Stimulated activated naive CD8-positive, alpha-beta T cell treated with anti-CD3 and anti-CD28 coated beads, Interleukin-15, Interleukin-2, amounts not matched to agents 100 U/mL and 50 U/mL, for 24 hours (primary cell): ENCODE data around the gene LPP.

Source experiments
- ATAC-seq: fragments of 150-1000 bp; cut with Tn5 transposase; one replicate; pipeline ENCODE4 v1.10.0; 2021
- DNase-seq: peaks from one replicate; pipeline ENCODE4 v3.0.0; 2021

Gene LPP

DNA sequence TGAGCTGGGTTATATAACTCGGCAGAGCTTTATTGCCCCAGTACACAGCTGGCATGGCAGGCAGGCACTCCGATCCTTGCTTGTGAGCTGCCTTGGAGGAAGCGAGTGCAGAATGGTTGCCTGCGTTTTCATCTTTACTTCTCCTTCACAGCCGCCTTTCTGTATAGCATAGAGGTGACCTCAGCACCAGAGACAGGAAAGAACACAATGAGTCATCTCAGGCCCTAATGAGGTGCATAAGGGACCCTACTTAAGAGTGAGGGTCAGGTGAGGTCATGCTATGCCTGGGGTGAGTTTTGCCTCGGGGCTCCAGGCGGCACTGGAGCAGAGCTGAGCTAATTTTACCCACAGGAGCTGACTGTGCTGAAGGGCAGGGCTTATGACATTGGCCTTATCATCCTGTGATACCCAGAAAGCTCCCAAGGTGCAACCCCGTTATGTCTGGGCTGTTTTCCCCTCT is 43.5 kb downstream of the LPP start:
- no peak for DNase-seq
- ATAC-seq = peak; percentile 61

DNA sequence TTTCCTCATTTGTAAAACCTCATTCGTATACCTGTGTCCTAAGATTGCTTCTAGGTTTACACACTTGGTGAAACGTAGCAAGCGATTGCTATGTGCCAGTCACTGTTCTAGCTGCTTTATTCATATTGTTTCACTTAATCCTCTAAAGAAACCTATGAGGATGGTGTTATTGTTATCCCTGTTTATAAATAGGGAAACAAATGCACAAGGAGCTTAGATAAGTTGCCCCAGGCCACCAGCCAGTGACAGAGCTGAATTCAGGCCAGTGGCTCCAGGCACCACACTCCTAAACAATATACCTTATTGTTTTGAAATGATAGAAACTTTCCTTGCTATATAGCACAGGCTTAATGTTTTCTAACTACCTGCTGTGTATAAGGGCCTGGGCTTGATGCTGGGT is 44.0 kb downstream of the LPP start:
- no peak for ATAC-seq
- no peak for DNase-seq

DNA sequence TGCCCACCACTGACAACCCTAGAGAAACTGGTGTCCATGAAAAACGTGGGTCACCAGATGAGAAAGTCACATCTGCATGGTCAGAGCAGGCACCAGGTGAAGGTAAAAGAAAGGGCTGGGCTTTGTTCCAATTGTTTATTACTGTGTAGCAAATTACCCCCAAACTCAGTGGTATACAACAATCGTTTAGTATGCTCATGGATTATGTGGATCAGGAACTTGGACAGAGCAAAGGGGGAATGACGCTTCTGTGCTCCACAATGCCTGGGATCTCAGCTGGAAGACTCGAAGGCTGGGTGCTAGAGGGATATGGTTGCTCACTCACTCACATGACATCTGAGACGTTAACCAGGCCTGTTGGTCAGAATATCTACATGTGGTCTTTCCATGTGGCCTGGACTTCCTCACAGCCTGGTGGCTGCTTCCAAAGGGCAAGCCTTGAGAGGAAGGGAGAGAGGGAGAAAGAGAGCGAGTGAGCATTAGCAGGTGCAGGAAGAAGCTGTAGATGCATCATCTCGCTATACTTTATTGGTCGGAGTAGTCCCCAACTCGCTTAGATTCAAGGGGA is 44.9 kb downstream of the LPP start:
- DNase-seq (no peak), ATAC-seq (no peak)

DNA sequence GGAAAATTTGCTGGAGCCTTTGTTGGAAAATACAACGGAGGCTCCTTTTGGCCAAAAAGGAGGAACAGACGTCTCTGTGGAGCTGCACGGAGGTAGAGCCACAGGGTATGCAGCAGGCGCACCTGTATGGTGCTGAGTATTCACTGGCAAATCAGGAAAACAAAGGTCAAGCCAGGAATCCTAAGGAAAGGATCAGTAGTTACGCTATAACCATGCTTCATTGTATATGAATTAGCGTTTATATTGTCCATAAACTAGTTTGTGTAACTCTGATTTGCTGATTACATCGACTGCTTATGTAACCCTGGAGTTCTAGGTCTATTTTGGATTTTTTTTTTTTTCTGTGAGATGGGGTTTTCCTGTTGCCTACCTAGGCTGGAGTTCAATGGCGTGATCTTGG is 45.4 kb downstream of the LPP start:
- no peak for DNase-seq
- ATAC-seq = no peak

DNA sequence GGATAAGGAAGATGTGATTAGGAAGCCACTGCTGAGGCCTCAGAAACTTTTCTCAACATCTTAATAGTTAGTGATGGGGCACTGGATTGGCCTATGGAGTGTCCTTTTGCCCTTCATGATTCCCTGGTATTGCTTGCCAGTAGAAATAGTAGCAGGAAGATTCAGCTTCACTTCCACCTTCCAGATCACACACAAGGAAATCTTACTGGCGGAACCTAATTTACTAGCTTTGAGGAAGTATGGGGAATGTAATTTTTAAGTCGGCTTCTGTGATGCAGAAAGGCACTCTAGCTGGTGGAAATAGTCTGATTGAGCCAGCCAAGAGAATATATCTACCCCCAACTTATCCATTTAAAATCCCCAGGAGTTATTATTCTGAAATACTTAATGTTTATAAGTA is 46.5 kb downstream of the LPP start:
- DNase-seq = no peak
- no peak for ATAC-seq

DNA sequence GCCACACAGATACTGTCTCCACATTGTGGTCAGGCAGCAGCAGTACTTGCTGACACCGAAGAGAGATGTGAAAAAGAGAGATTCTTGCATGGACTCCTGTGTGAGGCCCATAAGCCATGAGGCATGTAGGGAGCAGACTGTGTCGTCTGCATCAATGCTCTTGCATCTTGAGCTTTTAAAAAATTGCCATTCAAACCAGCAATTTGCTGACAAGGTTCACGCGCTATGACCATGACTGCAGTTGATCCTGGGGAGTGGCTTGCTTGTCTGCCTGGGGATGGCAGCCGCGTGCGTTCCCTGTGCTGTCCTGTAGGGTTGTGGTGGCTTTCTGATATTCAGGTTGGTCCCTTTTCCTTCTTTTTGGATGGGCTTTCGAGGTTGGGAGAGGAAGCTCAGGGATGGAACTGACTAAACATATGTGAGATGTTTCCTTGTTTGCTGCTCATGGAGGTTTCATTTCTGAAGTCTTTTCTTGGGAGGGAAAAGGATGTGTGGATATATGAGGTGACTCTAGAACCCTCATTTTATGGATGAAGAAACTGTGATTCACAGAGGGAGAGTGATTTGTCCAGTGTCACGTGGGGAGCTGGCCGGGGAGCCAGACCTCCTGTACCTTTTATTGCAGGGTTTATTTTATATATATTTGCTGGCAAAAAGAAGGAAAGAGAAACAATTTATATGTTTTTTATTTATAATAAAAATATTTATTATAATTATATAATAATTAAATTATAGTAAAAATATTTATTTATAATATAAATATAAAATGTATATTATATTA is 48.6 kb downstream of the LPP start:
- ATAC-seq (no peak), DNase-seq (no peak)

DNA sequence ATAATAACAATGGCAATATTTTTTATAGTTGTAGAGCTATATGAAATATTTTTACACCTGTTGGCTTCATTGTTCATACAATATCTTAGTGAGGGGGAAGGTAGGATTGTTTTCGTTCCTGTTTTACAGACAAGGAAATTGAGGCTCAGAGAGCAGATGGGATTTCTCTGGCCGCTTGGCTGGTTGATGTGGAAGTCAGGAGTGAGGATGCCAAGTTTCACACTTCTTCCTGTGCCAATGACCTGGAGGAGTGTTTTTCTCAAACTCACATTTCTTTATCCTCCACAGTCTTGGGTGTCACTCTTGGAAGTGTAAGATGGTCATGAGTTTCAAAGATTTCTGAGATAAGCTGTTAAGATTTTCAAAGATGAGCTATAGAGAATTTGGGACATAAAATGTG is 50.6 kb downstream of the LPP start:
- ATAC-seq = no peak
- DNase-seq = no peak

DNA sequence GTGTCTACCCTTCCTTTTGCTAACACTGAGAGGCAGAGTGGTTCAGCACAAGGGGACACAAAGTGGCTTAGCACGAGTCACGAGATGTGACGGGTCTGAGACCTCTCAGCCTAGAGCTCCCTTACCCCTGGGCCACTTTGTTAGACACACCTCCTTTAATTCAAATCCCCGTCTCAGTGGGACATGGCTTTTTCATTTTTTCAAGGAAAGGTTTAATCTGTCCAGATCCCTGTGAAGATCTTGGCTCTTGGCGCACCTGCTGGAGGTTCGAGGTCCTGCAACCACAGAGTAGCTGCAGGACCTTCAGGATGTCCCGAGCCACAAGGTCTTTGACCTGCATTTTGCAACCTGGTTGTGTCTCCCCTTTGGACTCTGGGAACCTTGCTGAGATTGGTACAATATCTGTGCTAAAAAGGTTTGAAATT is 52.0 kb downstream of the LPP start:
- ATAC-seq = no peak
- DNase-seq = no peak

DNA sequence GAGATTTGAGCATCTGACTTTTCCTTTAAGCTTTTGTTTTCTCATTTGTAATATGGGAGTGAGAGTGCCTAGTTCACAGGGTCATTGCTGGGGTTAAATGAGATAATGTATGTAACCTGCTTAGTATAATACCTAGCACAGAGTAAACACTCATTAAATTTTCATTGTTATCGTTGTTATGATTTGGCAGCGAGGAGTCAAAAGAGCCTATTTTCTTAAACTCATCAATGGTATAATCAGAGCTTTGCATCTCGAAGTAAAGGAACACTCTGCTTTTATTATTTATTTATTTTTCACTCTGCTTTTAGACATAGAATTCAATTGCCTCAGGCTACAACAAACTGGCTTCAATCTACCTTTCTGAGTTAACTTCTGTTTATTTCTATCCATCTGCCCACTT is 52.8 kb downstream of the LPP start:
- no peak for ATAC-seq
- DNase-seq = no peak

DNA sequence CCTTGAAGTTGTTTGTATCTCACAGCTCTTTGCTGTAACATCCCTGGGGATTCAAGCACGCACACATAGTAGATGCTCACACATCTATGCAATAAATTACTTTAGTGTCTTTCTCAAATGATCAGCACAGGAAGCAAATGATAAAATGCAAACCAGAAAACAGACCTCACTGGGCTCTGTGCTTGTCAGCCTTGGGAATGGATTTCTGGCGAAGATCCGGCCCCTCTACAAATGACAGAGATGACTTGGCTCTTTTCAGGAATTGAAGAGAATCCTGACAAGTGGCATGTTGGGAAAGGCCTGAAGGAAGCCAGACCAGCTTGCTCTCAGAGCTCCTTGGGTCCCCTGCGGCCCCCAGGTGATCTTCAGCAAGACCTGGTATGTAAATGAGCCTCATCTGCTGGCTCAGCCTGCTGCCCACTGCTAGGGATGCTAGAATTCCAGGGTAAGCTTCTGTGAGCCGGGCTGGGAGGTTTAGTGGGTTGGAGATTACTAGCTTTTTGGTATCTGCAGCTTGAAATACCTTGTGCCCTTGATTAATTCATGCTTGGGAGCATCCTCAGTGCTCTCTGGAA is 54.1 kb downstream of the LPP start:
- DNase-seq (no peak), ATAC-seq (no peak)

DNA sequence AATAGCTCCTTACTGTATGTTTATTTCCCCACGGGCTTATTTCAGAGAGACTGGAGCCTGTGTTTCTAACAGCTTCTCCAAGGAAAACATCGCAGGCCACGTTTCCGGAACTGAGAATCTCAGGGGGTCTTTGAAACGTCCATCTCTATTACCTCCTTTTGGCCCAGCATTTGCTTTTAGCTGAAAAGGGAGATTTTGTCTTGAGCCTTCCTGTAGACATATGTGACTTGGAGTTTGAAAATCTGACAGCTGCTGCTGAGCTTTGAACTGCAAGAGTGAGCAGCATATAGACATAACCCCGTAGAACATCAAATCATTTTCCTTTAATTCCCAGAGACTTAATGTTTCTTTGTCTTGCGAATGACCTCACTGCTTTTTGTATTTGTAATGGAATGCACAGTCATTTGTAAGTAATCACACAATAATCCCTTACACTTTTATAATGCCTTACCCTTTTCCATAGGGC is 54.6 kb downstream of the LPP start:
- ATAC-seq (no peak), DNase-seq (no peak)

DNA sequence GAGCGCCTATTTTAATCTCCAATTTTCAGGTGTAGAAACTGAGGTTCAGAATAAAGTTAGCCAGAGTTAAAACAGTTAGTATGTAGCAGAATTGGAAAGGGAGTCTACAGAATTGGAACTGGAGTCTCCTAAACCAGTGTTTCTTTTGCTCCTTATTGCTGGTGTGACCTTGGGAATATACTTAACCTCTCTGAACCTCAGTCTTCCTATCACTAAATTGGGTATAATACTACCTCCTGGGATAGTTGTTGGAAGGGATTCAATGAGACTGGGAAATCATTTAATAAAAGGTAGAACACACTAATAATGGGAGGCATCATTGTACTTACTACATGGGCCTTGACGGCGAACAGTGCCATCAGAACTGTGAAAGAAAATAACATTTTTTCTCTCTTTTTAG is 55.1 kb downstream of the LPP start:
- ATAC-seq = no peak
- DNase-seq = no peak

DNA sequence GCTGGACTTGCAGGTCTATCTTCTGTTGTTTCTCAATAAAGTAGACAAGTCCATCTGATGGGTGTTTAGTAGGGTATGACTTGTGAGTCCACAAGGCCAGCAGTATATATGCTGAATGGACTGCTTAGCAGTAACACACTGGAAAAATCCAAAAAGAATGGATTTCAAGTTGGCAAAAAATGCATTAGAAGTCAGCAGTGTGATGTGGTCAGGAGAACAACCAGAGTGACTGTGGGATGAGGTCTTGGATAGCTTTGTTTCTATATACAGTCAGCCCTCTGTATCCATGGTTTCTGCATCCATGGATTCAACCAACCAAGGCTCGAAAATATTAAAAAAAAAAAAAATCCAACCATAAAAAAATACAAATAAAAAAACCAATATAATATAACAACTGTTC is 55.8 kb downstream of the LPP start:
- DNase-seq = no peak
- no peak for ATAC-seq

DNA sequence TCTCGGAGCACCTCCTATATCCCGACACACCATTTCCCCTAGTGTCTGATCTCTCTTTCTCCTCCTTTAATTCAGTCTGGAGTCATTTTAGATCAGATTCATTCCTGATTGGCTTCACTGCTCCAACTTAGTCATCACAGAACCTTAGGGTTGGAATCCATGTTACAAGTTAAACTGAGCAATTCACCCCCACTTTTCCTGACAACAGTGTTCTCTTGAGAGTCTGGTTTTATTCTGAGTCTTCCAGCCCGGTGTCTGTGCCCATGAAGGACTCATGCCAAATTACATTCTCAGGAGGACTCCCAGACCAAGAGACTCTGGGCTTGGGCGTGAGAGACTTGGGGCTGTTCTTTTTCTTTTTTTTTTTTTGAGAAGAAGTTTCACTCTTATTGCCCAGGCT is 57.5 kb downstream of the LPP start:
- DNase-seq = no peak
- no peak for ATAC-seq

DNA sequence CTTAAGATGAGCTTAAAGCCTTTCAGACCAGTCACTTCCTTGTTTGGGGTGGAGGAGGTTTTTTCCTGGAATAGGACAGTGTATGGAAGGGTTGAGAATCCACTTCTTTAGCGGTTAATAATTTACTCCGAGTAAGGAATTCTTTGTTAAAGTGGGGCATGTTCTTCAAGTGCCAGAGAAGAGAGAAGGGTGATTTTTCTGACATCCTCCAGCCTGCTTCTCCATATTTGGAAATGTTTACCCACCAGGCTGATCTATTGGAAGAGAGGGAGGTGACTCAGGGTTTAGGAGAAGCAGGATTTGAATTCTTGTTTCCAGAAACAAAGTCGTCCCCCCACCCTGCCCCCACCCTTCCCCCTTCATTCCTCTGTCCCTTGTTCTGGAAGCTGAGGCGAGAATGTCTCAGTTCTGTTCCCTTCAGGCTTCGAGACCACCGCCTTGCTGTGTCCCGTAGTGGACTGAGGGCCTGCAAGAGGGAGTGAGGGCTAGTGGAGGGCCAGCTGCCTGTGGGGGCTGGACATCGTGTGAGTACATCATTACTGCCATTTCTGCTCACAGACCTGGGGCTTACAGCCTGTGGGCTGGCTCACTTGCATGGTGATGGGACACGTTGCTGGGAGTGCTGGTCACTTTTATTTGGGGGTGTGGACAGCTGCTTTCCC is 58.5 kb downstream of the LPP start:
- DNase-seq (no peak), ATAC-seq (no peak)

DNA sequence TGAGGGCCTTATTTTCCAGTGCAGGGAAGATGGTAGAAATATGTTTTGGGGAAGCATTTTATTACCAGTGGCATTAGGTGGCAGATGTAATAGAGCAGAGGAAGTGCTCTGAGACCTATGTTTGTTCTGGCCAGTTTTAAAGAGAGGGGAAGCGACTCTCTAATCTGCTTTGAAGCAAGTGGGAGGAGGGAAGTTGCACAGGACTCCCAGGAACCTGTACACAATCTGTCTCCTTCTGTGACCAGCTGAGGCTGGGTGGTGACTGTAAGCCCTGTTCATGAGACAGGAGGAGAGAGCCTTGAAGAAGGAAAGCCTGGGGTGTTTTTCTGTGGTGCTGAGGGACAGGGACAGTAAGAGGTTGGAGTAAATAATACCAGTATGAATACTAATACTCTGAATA is 60.5 kb downstream of the LPP start:
- ATAC-seq (no peak), DNase-seq (no peak)

DNA sequence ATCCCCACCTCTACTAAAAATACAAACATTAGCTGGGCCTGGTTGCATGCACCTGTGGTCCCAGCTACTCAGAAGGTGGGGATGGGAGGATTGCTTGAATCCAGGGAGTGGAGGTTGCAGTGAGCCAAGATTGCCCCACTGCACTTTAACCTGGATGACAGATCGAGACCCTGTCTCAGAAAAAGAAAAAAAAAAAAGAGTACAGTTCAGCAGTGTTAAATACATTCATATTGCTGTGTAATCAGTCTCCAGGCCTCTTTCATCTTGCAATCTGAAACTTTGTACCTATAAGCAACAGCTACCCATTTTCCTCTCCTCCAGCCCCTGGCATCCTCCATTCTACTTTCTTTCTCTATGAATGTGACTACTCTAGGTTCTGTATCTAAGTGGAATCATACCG is 61.2 kb downstream of the LPP start:
- ATAC-seq = no peak
- no peak for DNase-seq

DNA sequence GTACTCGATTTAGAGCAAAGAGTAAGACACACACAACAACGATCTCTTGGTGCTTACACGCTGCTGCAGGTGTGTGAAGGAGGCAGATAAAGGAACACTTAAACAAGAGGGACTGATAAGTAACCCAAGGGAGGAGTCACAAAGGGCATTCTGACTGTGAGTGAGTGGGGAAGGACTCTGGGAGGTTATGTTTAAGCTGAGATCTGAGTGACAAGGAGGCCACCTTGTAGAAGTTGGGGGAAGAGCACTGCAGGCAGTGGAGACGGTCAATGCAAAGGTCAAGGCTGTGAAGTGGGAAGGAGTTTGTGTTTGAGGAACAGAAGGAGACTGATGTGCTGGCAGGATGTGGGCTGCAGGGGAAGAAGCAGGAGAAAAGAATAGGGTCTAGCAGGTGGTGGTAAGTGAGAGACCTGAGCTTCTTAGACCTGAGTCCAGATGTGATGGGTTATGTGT is 63.1 kb downstream of the LPP start:
- ATAC-seq (peak; percentile 75), DNase-seq (no peak)

DNA sequence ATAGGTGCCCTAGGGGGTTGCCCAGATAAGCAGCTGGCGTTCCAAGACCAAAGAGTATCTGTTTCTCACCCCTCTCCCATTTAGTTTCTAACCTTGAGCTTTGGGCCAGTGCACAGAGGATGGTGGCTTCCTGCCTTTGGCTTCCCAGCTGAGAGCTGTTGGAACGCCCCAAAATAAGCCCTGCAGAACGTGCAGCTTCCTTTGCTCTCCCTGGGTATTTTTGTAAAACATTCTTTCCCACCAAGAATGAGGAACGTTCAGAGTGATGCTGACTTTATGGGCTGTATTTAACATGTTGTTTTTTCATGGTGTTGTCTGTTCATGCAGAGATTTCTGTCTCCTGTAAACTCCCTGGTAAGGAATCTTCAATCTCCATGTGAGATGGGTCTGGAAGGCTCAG is 63.8 kb downstream of the LPP start:
- DNase-seq (no peak), ATAC-seq (no peak)

DNA sequence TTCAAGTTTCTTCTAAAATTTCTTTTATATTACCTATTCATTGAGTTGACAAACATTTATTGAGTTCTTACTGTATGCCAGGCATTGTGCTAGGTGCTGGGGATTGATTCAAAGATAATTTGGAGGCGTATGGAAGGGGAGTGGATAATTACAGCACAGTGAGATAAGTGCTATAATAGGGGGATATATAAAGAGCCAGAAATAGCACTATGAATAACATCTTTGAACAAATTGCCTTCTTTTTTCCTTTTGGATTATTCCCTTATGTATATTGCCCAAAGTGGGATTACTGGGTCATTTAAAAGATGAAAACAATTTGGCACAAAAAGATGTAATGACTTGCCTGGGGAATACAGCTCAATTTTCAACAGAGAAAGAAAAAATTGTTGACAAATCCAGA is 64.6 kb downstream of the LPP start:
- no peak for ATAC-seq
- no peak for DNase-seq

DNA sequence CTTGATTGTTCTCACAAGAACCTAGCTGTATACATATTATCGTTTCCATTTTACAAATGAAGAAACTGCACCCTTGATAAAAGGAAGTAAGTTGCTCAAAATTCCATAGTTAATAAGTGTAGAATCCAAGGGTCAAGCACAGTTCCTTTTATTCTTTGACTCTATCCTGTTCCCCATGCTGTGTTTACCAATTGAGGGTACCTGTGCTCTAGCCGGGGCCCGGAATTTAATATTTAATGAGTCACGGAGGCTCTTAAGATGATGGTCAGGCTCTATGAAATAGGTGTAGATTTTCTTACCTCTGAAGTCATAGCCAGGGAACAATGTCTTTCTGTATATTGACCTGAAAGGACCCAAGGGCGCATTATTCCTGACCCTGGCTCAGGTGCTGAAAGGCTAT is 65.2 kb downstream of the LPP start:
- no peak for ATAC-seq
- DNase-seq = no peak

DNA sequence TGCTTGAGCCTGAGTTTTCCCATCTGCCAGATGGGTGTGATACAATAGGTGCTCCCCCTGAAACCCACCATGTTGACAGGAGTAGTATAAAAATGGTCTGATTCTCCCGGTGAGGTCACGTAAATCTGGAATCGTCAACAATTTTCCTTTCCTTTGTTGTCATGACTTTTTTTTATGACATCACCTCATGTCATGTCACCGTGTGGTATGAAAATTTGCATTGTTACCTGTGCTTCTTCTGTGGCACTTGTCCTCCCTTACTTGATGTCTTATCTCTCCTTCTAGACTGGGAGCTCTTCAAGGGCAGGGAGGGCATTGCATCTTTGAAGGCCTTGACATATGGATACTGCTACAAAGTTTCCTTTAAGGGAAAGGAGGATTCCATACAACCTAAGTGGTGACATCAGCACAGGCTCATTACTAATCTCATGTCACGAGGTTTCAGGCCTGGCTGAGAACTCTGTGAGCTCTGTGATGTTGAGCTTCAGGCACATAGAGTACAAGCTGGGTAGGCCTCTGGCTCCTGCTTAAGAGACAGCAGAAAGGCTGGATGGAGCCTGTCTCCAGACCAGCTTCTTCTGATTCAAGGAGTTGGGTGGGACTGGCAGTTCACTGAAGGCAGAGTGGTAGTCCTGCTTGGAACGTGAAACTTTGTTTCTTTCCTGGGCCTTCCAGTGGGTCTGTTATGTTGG is 66.3 kb downstream of the LPP start:
- ATAC-seq = no peak
- no peak for DNase-seq
